GM21723 (cell line): Measurements from ENCODE around the gene FAM222B.

Source experiments
- ATAC-seq: cut with Tn5 transposase; IDR thresholded peaks from one replicate; pipeline ENCODE4 v1.9.1; 2021; ENCODE audit warnings: mild to moderate bottlenecking, moderate library complexity; ENCODE audit not compliant: unreplicated experiment

FAM222B gene

GRCh38 chr17:28716740-28717577 lies 125.6 kb downstream of the FAM222B start:
- ATAC-seq: no peak

DNA sequence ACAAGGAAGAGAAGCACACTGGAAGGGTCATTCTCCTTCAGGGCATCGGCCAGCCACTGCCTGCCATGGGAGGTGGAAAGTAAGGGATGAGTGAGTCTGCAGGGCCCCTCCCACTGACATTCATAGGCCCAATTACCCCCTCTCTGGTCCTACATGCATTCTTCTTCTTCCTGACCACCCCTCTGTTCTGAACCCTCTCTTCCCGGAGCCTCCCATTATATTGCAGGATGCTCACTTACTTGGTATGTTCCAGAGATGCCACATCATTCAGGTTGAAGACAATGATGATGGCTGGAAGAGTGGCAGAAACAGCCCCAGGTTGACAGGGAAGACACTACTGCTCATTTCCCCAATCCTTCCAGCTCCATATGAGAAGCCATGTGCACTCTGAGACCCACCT lies 127.4 kb downstream of the FAM222B start:
- ATAC-seq: no peak

GRCh38 chr17:28714281-28714680 lies 128.3 kb downstream of the FAM222B start:
- no peak for ATAC-seq

GRCh38 chr17:28712705-28713415 lies 129.7 kb downstream of the FAM222B start:
- no peak for ATAC-seq

- ATAC-seq: peak; percentile 38
Observed at GRCh38 chr17:28712032-28712704, 130.4 kb downstream of the FAM222B start.

DNA sequence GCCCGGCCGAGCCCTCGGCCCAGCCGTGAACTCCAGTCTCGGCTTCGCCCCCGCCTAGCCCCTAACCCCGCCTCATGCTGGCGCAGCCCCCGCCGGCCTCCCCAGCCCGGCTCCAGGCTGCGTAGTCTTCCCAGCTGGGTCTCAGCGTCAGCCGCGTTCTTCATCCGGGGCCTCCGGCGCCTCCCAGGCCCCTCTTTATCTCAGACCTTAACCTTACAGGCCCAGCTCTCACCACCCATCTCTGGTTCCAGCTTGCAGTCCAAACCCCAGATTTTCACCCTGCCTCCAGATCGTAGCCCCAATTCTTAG lies 130.9 kb downstream of the FAM222B start, which contains the start of gene PROCA1:
TSS of gene PROCA1 (minus strand) at position 166 of the 309 bp plus-strand sequence. CDS start 228 bp downstream, outside the sequence.
- ATAC-seq: peak; percentile 33

- ATAC-seq: peak; percentile 75
Observed at GRCh38 chr17:28710861-28711722, 131.5 kb downstream of the FAM222B start.

DNA sequence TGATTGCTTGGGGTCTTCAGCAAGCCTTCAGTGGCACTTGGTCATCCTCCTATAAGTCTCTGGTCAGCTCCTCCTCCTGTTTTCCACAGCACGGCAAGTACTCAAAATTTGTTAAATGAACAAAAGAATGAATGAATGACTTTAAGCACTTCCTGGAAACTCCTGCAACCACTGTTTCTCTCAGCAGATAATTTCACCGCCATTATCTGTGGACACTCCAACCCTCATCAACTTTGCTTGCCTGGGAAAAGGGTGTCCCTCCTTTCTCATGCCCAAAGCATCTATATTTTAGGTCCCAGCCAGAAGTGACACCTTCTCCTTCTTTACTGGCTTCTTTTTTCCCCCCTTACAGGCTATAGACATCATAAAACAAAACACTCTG lies 135.3 kb downstream of the FAM222B start:
- ATAC-seq: no peak

GRCh38 chr17:28706471-28707338 lies 135.9 kb downstream of the FAM222B start:
- ATAC-seq: no peak
